HG02973 (cell line): ENCODE measurements around the gene ZNF638.

ENCODE experiments used
- ATAC-seq: cut with Tn5 transposase; IDR thresholded peaks from one replicate; pipeline ENCODE4 v1.9.1; 2021; ENCODE audit warnings: moderate library complexity; ENCODE audit not compliant: unreplicated experiment

ZNF638 gene

DNA sequence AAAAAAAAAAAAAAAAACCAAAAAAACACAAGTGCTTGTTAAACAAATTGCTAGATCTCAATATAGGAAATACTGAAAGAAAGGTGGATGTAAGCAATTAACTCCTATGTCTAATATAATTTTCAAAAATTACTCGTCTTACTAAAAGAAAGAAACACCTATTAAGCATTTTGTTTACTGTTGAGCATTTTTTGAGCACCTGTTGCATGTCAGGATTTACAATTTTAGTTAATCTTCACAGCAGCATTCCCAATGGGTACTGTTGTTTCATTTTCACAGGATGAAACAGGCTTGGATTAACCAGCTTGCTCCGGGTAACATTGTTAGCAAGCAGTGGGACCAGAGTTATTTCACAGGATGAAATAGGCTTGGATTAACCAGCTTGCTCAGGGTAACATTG lies 4.8 kb downstream of the ZNF638 start:
- ATAC-seq = no peak

DNA sequence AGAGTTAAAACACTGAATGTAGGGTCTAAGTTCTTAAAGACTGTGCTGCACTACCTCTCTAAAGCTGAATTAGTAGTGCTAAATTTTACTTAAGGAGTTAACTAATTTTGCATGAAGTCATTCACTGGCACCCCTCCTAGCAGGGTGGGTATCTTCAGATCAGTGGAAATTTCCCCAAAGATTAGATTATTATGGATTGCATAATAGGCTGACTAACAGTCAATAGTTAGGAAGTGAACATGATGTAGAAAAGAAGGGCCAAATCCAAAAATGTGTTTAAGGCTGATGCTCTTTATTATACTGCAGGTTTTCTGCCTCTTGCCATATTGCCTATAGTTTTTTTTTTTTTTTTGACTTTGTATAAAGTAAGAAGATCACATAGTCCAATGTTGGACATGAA lies 5.2 kb downstream of the ZNF638 start:
- ATAC-seq = no peak

DNA sequence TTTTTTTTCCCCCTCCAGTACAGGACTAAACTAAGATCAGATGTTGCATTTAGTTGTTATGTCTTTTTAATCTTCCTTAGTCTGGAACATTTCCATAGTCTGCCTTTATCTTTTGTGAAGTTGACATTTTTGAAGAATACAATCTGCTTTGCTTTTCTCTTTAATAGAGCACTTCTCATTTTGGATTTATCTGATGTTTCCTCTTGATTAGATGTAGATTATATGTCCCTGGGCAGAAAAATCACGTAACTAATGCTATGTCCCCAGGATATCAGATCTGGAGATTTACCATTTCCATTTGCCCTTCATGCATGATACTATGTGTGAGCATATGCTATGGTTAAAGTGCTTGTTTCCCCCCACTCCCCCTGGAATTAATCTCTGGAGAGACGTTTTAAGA lies 6.2 kb downstream of the ZNF638 start:
- no peak for ATAC-seq

- no peak for ATAC-seq
Observed at GRCh38 chr2:71339685-71340084, 8.1 kb downstream of the ZNF638 start.

GRCh38 chr2:71340176-71340575 lies 8.6 kb downstream of the ZNF638 start:
- no peak for ATAC-seq

- no peak for ATAC-seq
Observed at GRCh38 chr2:71341645-71342044, 10.1 kb downstream of the ZNF638 start.

DNA sequence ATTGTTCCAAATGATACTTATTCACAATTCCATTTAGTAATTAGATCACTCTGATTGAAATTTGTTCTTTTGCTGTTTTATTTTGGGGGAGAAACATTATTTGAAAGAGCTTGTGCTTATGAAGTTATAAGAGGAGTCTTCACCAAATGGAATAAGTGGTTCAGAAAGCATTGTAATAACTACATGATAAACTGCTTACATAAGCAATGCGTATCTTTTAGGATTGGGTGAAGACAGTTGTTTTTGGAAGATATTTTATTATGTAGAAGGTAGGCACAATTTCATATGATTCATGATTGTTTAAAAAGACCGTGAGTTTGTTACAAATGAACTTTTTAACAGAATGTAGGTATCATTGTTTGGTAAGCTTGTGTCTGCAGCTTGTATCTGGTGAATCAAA lies 14.5 kb downstream of the ZNF638 start:
- no peak for ATAC-seq

GRCh38 chr2:71347517-71347916 lies 15.9 kb downstream of the ZNF638 start:
- ATAC-seq = no peak

DNA sequence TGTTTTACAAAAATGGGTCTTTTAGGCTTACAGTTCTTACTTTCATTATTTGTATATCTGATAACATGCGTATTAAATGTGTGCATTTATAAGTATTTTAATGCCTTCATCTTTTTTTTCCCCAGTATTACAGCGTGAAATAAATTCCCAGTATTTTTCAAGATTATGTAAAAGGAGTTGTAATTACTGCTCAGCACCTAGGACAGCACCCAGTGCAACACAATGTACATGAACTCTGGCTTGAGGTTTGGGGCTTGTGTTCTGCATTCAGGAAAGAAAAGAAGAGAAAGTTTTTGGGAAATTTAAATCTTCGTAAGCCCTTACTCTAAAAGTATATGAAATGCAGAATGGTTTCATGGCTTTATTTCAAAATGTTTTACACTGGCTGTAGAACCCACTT lies 16.7 kb downstream of the ZNF638 start:
- ATAC-seq = no peak

- ATAC-seq = no peak
Observed at GRCh38 chr2:71353248-71353647, 21.7 kb downstream of the ZNF638 start.

DNA sequence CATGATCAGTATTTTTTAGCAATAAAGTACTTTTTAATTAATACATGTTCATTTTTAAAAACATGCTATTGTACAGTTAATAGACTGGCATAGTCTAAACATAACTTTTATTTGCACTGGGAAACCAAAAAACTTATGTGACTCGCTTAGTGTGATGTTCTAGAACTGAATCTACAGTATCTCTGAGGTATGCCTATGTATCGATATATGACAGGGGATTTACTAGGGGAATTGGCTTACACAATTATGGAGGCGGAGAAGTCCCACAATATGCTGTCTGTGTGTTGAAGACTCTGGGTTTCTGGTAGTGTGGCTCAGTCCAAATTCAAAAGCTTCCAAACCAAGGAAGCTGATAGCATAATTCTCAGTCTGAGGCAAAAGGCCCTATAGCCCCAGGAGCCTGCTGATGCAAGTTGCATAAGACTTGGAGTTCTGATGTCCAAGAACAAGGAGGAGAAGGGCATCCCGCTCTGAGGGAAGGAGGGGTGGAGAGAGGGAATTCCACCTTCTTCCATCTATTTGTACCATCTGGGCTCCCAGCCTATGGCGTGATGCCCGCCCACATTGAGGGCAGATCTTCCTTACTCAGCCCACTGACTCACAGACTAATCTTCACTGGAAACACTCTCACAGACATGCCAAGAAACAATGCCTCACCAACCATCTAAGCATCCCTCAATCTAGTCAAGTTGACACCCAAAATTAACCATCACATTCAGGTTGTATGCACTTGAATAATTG lies 27.5 kb downstream of the ZNF638 start:
- ATAC-seq = no peak

GRCh38 chr2:71360434-71360975 lies 28.9 kb downstream of the ZNF638 start:
- ATAC-seq = no peak

- ATAC-seq = no peak
Observed at GRCh38 chr2:71361631-71362030, 30.0 kb downstream of the ZNF638 start.

- ATAC-seq = no peak
Observed at GRCh38 chr2:71362447-71362846, 30.9 kb downstream of the ZNF638 start.

GRCh38 chr2:71370015-71370414 lies 38.4 kb downstream of the ZNF638 start:
- no peak for ATAC-seq

DNA sequence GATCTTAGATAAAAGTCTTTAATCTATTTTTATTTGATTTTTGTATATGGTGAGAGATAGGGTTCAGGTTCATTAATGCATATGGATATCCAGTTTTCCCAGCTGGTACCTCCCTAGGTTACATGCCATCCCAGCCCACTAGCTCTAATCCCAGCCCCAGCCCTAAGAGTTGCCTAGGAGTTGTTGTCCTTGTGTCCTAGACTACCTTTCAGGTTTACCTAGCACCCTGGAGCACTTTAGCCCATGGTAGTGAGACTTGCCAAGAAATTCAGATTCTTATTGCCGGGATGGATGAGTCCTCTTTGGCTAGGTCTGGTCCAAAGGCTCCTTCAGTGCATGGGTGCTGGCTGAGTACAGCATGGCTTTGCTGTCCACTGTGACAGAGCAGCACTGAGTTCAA lies 40.5 kb downstream of the ZNF638 start:
- ATAC-seq = no peak

DNA sequence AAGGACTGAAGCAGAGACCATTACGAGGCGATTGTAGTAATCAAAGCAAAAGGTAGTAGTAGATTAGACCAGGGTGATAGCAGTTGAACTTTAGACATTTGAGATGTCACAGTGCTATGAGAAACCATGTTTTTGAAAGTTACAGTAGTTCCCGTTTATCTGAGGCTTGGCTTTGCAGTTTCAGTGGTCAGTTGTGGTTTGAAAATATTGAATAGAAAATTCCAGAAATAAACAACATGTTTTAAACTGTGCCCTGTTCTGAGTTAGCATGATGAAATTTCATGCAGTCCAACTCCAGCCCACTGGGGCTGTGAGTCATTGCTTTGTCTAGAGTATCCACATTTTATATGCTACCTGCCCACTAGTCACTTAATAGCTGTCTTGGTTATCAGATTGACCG lies 47.5 kb downstream of the ZNF638 start:
- no peak for ATAC-seq

GRCh38 chr2:71380665-71381064 lies 49.1 kb downstream of the ZNF638 start:
- ATAC-seq = no peak

DNA sequence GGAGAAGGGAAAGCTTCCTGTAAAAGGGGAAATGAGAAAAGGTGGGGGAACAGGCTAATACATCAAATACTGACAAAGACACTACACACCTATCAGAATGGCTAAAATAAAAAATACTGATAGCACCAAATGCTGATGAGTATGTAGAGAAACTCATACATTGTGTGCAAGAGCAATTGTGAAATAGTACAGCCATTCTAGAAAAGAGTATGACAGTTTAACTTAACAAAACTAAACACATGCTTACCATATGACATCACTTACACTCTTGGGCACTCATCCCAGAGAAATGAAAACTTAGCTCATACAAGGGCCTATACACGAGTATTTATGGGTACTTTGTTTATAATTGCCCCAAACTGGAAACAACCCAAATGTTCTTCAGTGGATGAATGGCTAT lies 53.4 kb downstream of the ZNF638 start:
- no peak for ATAC-seq

DNA sequence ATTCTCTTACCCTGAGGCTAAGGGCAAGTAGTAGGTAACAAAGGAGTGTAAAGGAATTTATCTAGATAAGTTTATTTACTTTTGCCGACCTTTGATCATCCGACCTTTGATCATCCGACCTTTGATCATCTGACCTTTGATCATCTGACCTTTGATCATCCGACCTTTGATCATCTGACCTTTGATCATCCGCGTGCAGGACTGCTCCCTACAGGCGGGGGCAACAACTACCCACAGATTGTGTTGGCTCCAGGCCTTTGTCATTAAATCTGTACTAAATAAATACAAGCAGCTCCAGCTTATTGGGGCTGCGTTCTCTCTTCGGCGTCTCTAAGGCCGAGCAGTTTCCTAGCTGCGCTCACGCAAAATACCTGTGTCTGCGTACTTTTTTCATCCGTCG lies 56.6 kb downstream of the ZNF638 start:
- ATAC-seq = no peak

GRCh38 chr2:71389384-71390072 lies 57.9 kb downstream of the ZNF638 start:
- ATAC-seq = no peak

GRCh38 chr2:71393216-71393615 lies 61.6 kb downstream of the ZNF638 start:
- no peak for ATAC-seq
